ENCODE measurements around the gene CAMK1. TPM values are rescaled to one million over a fixed set of nuclear protein-coding genes. Genes with fewer than 3 reads are reported as not detected.

CAMK1 gene
- total and polyA plus RNA-seq, 3 experiments from 2014 or later: 2.9 to 27.4 (median 27.0) TPM

GRCh38 chr3:9784965-9785364 lies 15.2 kb upstream of the CAMK1 start:
- no peak overlapping the region for H3K4me3 Mint-ChIP-seq
- peaks cover 36% of the 10 kb centered on the region for H3K36me3 ChIP-seq (ENCODE audit: insufficient read depth, low read length)

GRCh38 chr3:9783954-9784353 lies 14.2 kb upstream of the CAMK1 start:
- no peak overlapping the region for H3K4me3 Mint-ChIP-seq
- Histone ChIP-seq H3K27me3 (ENCODE audit: insufficient read depth, low read length, poor library complexity, severe bottlenecking) (no peaks in the 10 kb centered on the region), H3K4me3 (ENCODE audit: low read length) (no peak overlapping the region), H3K27ac (ENCODE audit: low read depth, low read length) (no peak overlapping the region), H3K36me3 (ENCODE audit: insufficient read depth, low read length) (peaks cover 26% of the 10 kb centered on the region), H3K9me3 (ENCODE audit: low read length) (no peaks in the 10 kb centered on the region), H3K4me1 (ENCODE audit: insufficient read depth, low read length) (peaks cover 47% of the 10 kb centered on the region)
- ChIA-PET POLR2A (interaction anchor here (0.7 kb wide), 1 partner anchor 357 kb away, joined by 6 read pairs; the partner anchor contains the start of gene VHL), CTCF (no interaction called here)
- DNase-seq: no peak
- no peak overlapping the region for H3K27ac Mint-ChIP-seq
- peaks cover 13 to 66% (median 25%) of the 10 kb centered on the region in 3 donors for H3K36me3 Mint-ChIP-seq
- H3K9me3 Mint-ChIP-seq: no peaks in the 10 kb centered on the region
- no peaks in the 10 kb centered on the region for H3K27me3 Mint-ChIP-seq
- H3K4me1 Mint-ChIP-seq: peaks cover 28 to 45% (median 41%) of the 10 kb centered on the region in 3 donors

More at GRCh38 chr3:9784965-9785364, 15.2 kb upstream of the CAMK1 start:
- Mint-ChIP-seq H3K27me3 (no peaks in the 10 kb centered on the region), H3K4me1 (peaks cover 22 to 40% (median 34%) of the 10 kb centered on the region in 3 donors), H3K27ac (no peak overlapping the region), H3K36me3 (peaks cover 13 to 76% (median 28%) of the 10 kb centered on the region in 3 donors), H3K9me3 (no peaks in the 10 kb centered on the region)
- H3K4me1 ChIP-seq (ENCODE audit: insufficient read depth, low read length): peaks cover 37% of the 10 kb centered on the region
- no peaks in the 10 kb centered on the region for H3K27me3 ChIP-seq (ENCODE audit: insufficient read depth, low read length, poor library complexity, severe bottlenecking)
- DNase-seq: no peak
- ChIA-PET POLR2A (no interaction called here), CTCF (no interaction called here)
- H3K27ac ChIP-seq (ENCODE audit: low read depth, low read length): no peak overlapping the region
- H3K9me3 ChIP-seq (ENCODE audit: low read length): no peaks in the 10 kb centered on the region
- H3K4me3 ChIP-seq (ENCODE audit: low read length): no peak overlapping the region

GRCh38 chr3:9782770-9783169 lies 13.0 kb upstream of the CAMK1 start:
- H3K4me3 Mint-ChIP-seq: no peak overlapping the region
- peaks cover 11 to 61% (median 23%) of the 10 kb centered on the region in 3 donors for H3K36me3 Mint-ChIP-seq
- Histone ChIP-seq H3K36me3 (ENCODE audit: insufficient read depth, low read length) (peaks cover 26% of the 10 kb centered on the region), H3K9me3 (ENCODE audit: low read length) (no peaks in the 10 kb centered on the region), H3K4me3 (ENCODE audit: low read length) (no peak overlapping the region), H3K4me1 (ENCODE audit: insufficient read depth, low read length) (peaks cover 57% of the 10 kb centered on the region), H3K27ac (ENCODE audit: low read depth, low read length) (no peak overlapping the region), H3K27me3 (ENCODE audit: insufficient read depth, low read length, poor library complexity, severe bottlenecking) (no peaks in the 10 kb centered on the region)
- peaks cover 35 to 54% (median 48%) of the 10 kb centered on the region in 3 donors for H3K4me1 Mint-ChIP-seq
- DNase-seq: no peak
- POLR2A ChIA-PET: interaction anchor here (0.7 to 0.8 kb wide), 2 partner anchors 65 to 224 kb away, joined by 3 to 5 read pairs; no protein-coding TSS in a partner anchor
- CTCF ChIA-PET: interaction anchor here (0.9 kb wide), 1 partner anchor 59 kb away, joined by 3 read pairs; no protein-coding TSS in a partner anchor
- no peaks in the 10 kb centered on the region for H3K27me3 Mint-ChIP-seq
- no peaks in the 10 kb centered on the region for H3K9me3 Mint-ChIP-seq
- peak overlapping the region in 1 of 8 donors; percentile 47 for H3K27ac Mint-ChIP-seq

GRCh38 chr3:9781978-9782603 lies 12.3 kb upstream of the CAMK1 start:
- H3K27ac Mint-ChIP-seq: peak overlapping the region in 5 of 8 donors; percentile 22 to 77 (median 44)

GRCh38 chr3:9781551-9781950 lies 11.8 kb upstream of the CAMK1 start:
- Histone ChIP-seq H3K9me3 (ENCODE audit: low read length) (no peaks in the 10 kb centered on the region), H3K36me3 (ENCODE audit: insufficient read depth, low read length) (peaks cover 14% of the 10 kb centered on the region), H3K4me1 (ENCODE audit: insufficient read depth, low read length) (peaks cover 50% of the 10 kb centered on the region), H3K27ac (ENCODE audit: low read depth, low read length) (no peak overlapping the region), H3K4me3 (ENCODE audit: low read length) (no peak overlapping the region), H3K27me3 (ENCODE audit: insufficient read depth, low read length, poor library complexity, severe bottlenecking) (no peaks in the 10 kb centered on the region)
- Mint-ChIP-seq H3K27ac (peak overlapping the region in 4 of 8 donors; percentile 57 to 77 (median 68)), H3K27me3 (no peaks in the 10 kb centered on the region), H3K9me3 (no peaks in the 10 kb centered on the region), H3K4me1 (peaks cover 38 to 53% (median 42%) of the 10 kb centered on the region in 3 donors), H3K4me3 (no peak overlapping the region), H3K36me3 (peaks cover 4 to 49% (median 15%) of the 10 kb centered on the region in 3 donors)
- CTCF ChIA-PET: interaction anchor here (0.9 to 1.3 kb wide), 2 partner anchors 11 to 151 kb away, joined by 3 to 4 read pairs; partner anchors contain the start of genes ARPC4 and TADA3
- POLR2A ChIA-PET: interaction anchor here (0.9 to 1.1 kb wide), 2 partner anchors 11 to 30 kb away, joined by 3 to 7 read pairs; partner anchors contain the start of genes ARPC4 and TADA3
- DNase-seq: no peak

More at GRCh38 chr3:9781978-9782603, 12.3 kb upstream of the CAMK1 start:
- H3K4me3 Mint-ChIP-seq: no peak overlapping the region
- Histone ChIP-seq H3K9me3 (ENCODE audit: low read length) (no peaks in the 10 kb centered on the region), H3K4me1 (ENCODE audit: insufficient read depth, low read length) (peaks cover 54% of the 10 kb centered on the region), H3K27me3 (ENCODE audit: insufficient read depth, low read length, poor library complexity, severe bottlenecking) (no peaks in the 10 kb centered on the region), H3K27ac (ENCODE audit: low read depth, low read length) (no peak overlapping the region), H3K36me3 (ENCODE audit: insufficient read depth, low read length) (peaks cover 19% of the 10 kb centered on the region), H3K4me3 (ENCODE audit: low read length) (no peak overlapping the region)
- ChIA-PET POLR2A (interaction anchor here (0.8 to 1.1 kb wide), 3 partner anchors 10 to 64 kb away, joined by 3 to 7 read pairs (median 5); partner anchors contain the start of genes ARPC4 and TADA3), CTCF (interaction anchor here (0.9 to 1.3 kb wide), 3 partner anchors 11 to 151 kb away, joined by 3 to 4 read pairs (median 3); partner anchors contain the start of genes ARPC4 and TADA3)
- H3K9me3 Mint-ChIP-seq: no peaks in the 10 kb centered on the region
- no peak for DNase-seq
- H3K36me3 Mint-ChIP-seq: peaks cover 4 to 54% (median 20%) of the 10 kb centered on the region in 3 donors
- H3K4me1 Mint-ChIP-seq: peaks cover 36 to 53% (median 42%) of the 10 kb centered on the region in 3 donors
- H3K27me3 Mint-ChIP-seq: no peaks in the 10 kb centered on the region

- CTCF ChIA-PET: interaction anchor here (0.9 to 1.8 kb wide), 3 partner anchors 12 to 27 kb away, joined by 3 to 5 read pairs (median 4); partner anchors contain the start of gene ARPC4
These were observed 11.2 kb upstream of the CAMK1 start for GRCh38 chr3:9780910-9781309.

GRCh38 chr3:9780458-9780812 lies 10.7 kb upstream of the CAMK1 start:
- H3K27ac ChIP-seq (ENCODE audit: low read depth, low read length): peak overlapping the region; percentile 33
- ChIA-PET POLR2A (interaction anchor here (1.2 to 1.4 kb wide), 2 partner anchors 13 to 384 kb away, joined by 3 to 4 read pairs; partner anchors contain the start of gene ARPC4), CTCF (interaction anchor here (0.9 to 1.8 kb wide), 3 partner anchors 12 to 27 kb away, joined by 3 to 5 read pairs (median 4); partner anchors contain the start of gene ARPC4)
- DNase-seq: no peak
- peaks cover 4 to 39% (median 8%) of the 10 kb centered on the region in 3 donors for H3K36me3 Mint-ChIP-seq
- H3K4me3 Mint-ChIP-seq: peak overlapping the region in 6 of 7 donors; percentile 42 to 87 (median 61)
- no peaks in the 10 kb centered on the region for H3K9me3 Mint-ChIP-seq
- H3K4me1 Mint-ChIP-seq: peaks cover 38 to 55% (median 42%) of the 10 kb centered on the region in 3 donors
- H3K27me3 ChIP-seq (ENCODE audit: insufficient read depth, low read length, poor library complexity, severe bottlenecking): no peaks in the 10 kb centered on the region
- peaks cover 6% of the 10 kb centered on the region for H3K36me3 ChIP-seq (ENCODE audit: insufficient read depth, low read length)
- peak overlapping the region; percentile 57 to 97 (median 88) for H3K27ac Mint-ChIP-seq
- peaks cover 46% of the 10 kb centered on the region for H3K4me1 ChIP-seq (ENCODE audit: insufficient read depth, low read length)
- no peaks in the 10 kb centered on the region for H3K27me3 Mint-ChIP-seq
- peak overlapping the region; percentile 11 for H3K4me3 ChIP-seq (ENCODE audit: low read length)
- no peaks in the 10 kb centered on the region for H3K9me3 ChIP-seq (ENCODE audit: low read length)

More at GRCh38 chr3:9780910-9781309, 11.2 kb upstream of the CAMK1 start:
- Histone ChIP-seq H3K4me1 (ENCODE audit: insufficient read depth, low read length) (peaks cover 46% of the 10 kb centered on the region), H3K27me3 (ENCODE audit: insufficient read depth, low read length, poor library complexity, severe bottlenecking) (no peaks in the 10 kb centered on the region), H3K9me3 (ENCODE audit: low read length) (no peaks in the 10 kb centered on the region), H3K36me3 (ENCODE audit: insufficient read depth, low read length) (peaks cover 8% of the 10 kb centered on the region), H3K4me3 (ENCODE audit: low read length) (no peak overlapping the region), H3K27ac (ENCODE audit: low read depth, low read length) (peak overlapping the region; percentile 33)
- no peak for DNase-seq
- H3K4me1 Mint-ChIP-seq: peaks cover 38 to 55% (median 42%) of the 10 kb centered on the region in 3 donors
- POLR2A ChIA-PET: interaction anchor here (0.9 kb wide), 1 partner anchor 29 kb away, joined by 7 read pairs; no protein-coding TSS in a partner anchor
- H3K36me3 Mint-ChIP-seq: peaks cover 4 to 44% (median 11%) of the 10 kb centered on the region in 3 donors
- peak overlapping the region; percentile 57 to 97 (median 88) for H3K27ac Mint-ChIP-seq
- H3K27me3 Mint-ChIP-seq: no peaks in the 10 kb centered on the region
- H3K4me3 Mint-ChIP-seq: peak overlapping the region in 5 of 7 donors; percentile 42 to 80 (median 49)
- no peaks in the 10 kb centered on the region for H3K9me3 Mint-ChIP-seq

All from CD8-positive, alpha-beta memory T cell (primary cell).